PC-9 (cell line): ENCODE measurements around the gene CSF3R. TPM values are rescaled to one million over a fixed set of nuclear protein-coding genes. Genes with fewer than 3 reads are reported as not detected.
A peak's percentile ranks its signal among the peaks of the same experiment; 100 is the strongest.

Experiments used
- BruUV-seq: library from RNA; stranded (reverse); fragments of 400-500 nt; replicated peaks from 2 replicates; lab custom pipeline; 2021; lab: Mats Ljungman, UMichigan
- CTCF ChIA-PET: fragments of 300-600 bp; sonication (Branson Sonifier 250); formaldehyde crosslinking; loops from one replicate; lab custom pipeline; 2022; ENCODE audit warnings: antibody characterized with exemption; lab: Charles Lee
- POLR2A ChIA-PET: fragments of 300-600 bp; sonication (Branson Sonifier 250); formaldehyde crosslinking; loops from one replicate; lab custom pipeline; 2022; ENCODE audit warnings: antibody characterized with exemption; ENCODE audit not compliant: unreplicated experiment; lab: Charles Lee
- DNase-seq, 2 experiments: peaks; one replicate each; pipeline versions ENCODE4 v3.0.0 to v3.0.0-alpha.2; 2015 to 2022; ENCODE audit warnings: mixed read lengths in 1 of 2
- H2AFZ ChIP-seq: fragments of 200-600 bp; sonication (generic); 2 replicates; pipeline ENCODE4 v1.8.1; 2017; ENCODE audit warnings: antibody characterized with exemption
- H3F3A ChIP-seq: fragments of 200-600 bp; sonication (generic); 2 replicates; pipeline ENCODE4 v1.8.1; 2017; ENCODE audit warnings: antibody characterized with exemption, mild to moderate bottlenecking, low read depth; ENCODE audit not compliant: insufficient read depth
- H3K27ac ChIP-seq: fragments of 200-600 bp; sonication (generic); 2 replicates; pipeline ENCODE4 v1.6.1; 2016; ENCODE audit warnings: mixed run types
- H3K27me3 ChIP-seq: fragments of 200-600 bp; sonication (generic); 2 replicates; pipeline ENCODE4 v1.6.1; 2016; ENCODE audit warnings: low read depth, mixed run types; ENCODE audit not compliant: insufficient read depth
- H3K36me3 ChIP-seq: fragments of 200-600 bp; sonication (generic); 2 replicates; pipeline ENCODE4 v1.6.1; 2016; ENCODE audit warnings: low read depth, mixed run types
- H3K4me1 ChIP-seq: fragments of 200-600 bp; sonication (generic); replicated peaks from 2 replicates; pipeline ENCODE4 v1.6.1; 2016; ENCODE audit warnings: mixed run types; ENCODE audit not compliant: insufficient read depth
- H3K4me2 ChIP-seq: fragments of 200-600 bp; sonication (generic); 2 replicates; pipeline ENCODE4 v1.6.1; 2017; ENCODE audit warnings: mixed run types
- H3K4me3 ChIP-seq: fragments of 200-600 bp; sonication (generic); 2 replicates; pipeline ENCODE4 v1.6.1; 2016; ENCODE audit warnings: mixed run types
- H3K79me2 ChIP-seq: fragments of 200-600 bp; sonication (generic); 2 replicates; pipeline ENCODE4 v1.6.1; 2017; ENCODE audit warnings: low read depth, mixed run types
- H3K9me2 ChIP-seq: fragments of 200-600 bp; sonication (generic); 2 replicates; pipeline ENCODE4 v1.8.1; 2017; ENCODE audit warnings: mild to moderate bottlenecking; ENCODE audit not compliant: insufficient read depth
- H3K9me3 ChIP-seq: fragments of 200-600 bp; sonication (generic); 2 replicates; pipeline ENCODE4 v1.8.1; 2016; ENCODE audit warnings: low read depth; ENCODE audit not compliant: insufficient read depth
- H4K20me1 ChIP-seq: fragments of 200-600 bp; sonication (generic); 2 replicates; pipeline ENCODE4 v1.8.1; 2017; ENCODE audit not compliant: insufficient read depth
- EZH2 ChIP-seq: fragments of 200-600 bp; sonication (generic); IDR thresholded peaks from 2 replicates; pipeline ENCODE4 v1.8.0; 2017; ENCODE audit warnings: antibody characterized with exemption, low read depth
- intact Hi-C: fragments of 100-400 bp; cut with micrococcal nuclease; formaldehyde crosslinking; loops from one replicate; pipeline ENCODE4 v1.10.0; 2022; ENCODE audit not compliant: unreplicated experiment
- total RNA-seq: library from RNA; stranded (reverse); gene quantifications from 2 replicates; pipeline ENCODE4 v1.2.3, GENCODE V29; 2021
- TF ChIP-seq, protein P1 (sequence below): fragments of 200-600 bp; sonication (generic); conservative IDR thresholded peaks from 2 replicates; pipeline ENCODE4 v1.6.1; 2017; ENCODE audit warnings: mixed run types, antibody characterized with exemption, mild to moderate bottlenecking, moderate library complexity

Gene CSF3R
- total RNA-seq, 1 experiment from 2014 or later: not detected

DNA sequence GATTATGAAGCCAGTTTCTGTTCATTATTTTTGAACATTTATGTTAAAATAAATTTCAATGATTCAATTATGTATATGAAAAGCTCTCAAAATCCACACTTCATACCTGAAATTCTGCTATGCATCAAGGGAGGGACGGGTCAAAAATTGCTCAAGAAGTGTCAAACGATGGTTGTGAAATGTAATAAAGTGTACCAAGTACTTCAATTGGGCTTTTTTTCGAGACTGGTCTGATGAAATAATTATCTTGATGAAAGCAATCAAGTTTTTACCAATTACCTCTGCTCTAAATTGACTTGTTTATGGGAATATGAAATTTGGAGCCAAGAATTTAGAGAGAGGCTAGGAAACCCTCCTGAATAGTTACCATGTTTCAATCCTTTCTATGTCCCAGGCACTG, 40.4 kb downstream of the CSF3R start:
- peak overlapping the region; percentile 24; the same call in 1 of the 2 replicates for H3K27ac ChIP-seq
- no peaks in the 10 kb centered on the region for H3K79me2 ChIP-seq
- CTCF ChIA-PET: interaction anchor here (0.6 kb wide), 1 partner anchor 25 kb away, joined by 11 read pairs; no protein-coding TSS in a partner anchor
- BruUV-seq: no TSS peak
- peaks cover 5% of the 10 kb centered on the region; the same call in 1 of the 2 replicates for H3F3A ChIP-seq
- no peaks in the 10 kb centered on the region for H4K20me1 ChIP-seq
- no peak overlapping the region for H3K4me3 ChIP-seq
- H3K9me2 ChIP-seq: no peaks in the 10 kb centered on the region
- no peak for TF ChIP-seq EZH2
- TF ChIP-seq, protein P1, sequence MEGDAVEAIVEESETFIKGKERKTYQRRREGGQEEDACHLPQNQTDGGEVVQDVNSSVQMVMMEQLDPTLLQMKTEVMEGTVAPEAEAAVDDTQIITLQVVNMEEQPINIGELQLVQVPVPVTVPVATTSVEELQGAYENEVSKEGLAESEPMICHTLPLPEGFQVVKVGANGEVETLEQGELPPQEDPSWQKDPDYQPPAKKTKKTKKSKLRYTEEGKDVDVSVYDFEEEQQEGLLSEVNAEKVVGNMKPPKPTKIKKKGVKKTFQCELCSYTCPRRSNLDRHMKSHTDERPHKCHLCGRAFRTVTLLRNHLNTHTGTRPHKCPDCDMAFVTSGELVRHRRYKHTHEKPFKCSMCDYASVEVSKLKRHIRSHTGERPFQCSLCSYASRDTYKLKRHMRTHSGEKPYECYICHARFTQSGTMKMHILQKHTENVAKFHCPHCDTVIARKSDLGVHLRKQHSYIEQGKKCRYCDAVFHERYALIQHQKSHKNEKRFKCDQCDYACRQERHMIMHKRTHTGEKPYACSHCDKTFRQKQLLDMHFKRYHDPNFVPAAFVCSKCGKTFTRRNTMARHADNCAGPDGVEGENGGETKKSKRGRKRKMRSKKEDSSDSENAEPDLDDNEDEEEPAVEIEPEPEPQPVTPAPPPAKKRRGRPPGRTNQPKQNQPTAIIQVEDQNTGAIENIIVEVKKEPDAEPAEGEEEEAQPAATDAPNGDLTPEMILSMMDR: no peak
- no peaks in the 10 kb centered on the region for H3K36me3 ChIP-seq
- H2AFZ ChIP-seq: no peak overlapping the region
- peaks cover 6% of the 10 kb centered on the region for H3K4me1 ChIP-seq
- intact Hi-C loops: no loop called here
- H3K4me2 ChIP-seq: 0 out of 2 replicates have a peak overlapping the region, but pooled peaks have one; percentile 8
- H3K27me3 ChIP-seq: no peaks in the 10 kb centered on the region
- no peak for DNase-seq
- POLR2A ChIA-PET: interaction anchor here (0.6 kb wide), 1 partner anchor 132 kb away, joined by 5 read pairs; no protein-coding TSS in a partner anchor
- no peaks in the 10 kb centered on the region for H3K9me3 ChIP-seq

DNA sequence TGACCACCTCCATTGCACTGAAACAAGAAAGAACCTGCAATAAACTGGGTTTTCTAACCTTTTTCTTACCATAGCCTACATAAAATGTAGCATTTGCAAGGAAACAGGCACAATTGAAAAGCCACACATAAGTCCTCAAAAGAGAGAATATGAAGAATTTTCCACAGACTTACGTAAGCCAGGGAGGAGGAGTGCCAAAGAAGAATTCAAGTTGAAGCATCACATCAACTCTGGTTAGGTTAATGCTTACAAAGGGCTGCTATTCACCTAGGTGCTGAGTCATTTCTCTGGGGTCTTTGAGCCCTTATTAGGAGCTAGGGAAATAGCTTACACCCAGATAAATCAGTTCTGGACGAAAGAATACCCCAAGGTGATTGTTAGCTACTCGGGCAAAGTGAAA, 42.1 kb downstream of the CSF3R start:
- Histone ChIP-seq H3K4me2 (no peak overlapping the region), H3K9me3 (no peaks in the 10 kb centered on the region), H2AFZ (no peak overlapping the region), H3K4me1 (peaks cover 22% of the 10 kb centered on the region), H3K27me3 (no peaks in the 10 kb centered on the region), H3K79me2 (no peaks in the 10 kb centered on the region), H3K36me3 (no peaks in the 10 kb centered on the region), H3K4me3 (no peak overlapping the region), H4K20me1 (no peaks in the 10 kb centered on the region), H3F3A (peaks cover 18% of the 10 kb centered on the region), H3K27ac (no peak overlapping the region), H3K9me2 (no peaks in the 10 kb centered on the region)
- no TSS peak for BruUV-seq
- intact Hi-C loops: no loop called here
- TF ChIP-seq EZH2: no peak
- TF ChIP-seq, protein P1: no peak
- DNase-seq: no peak
- ChIA-PET POLR2A (no interaction called here), CTCF (no interaction called here)

DNA sequence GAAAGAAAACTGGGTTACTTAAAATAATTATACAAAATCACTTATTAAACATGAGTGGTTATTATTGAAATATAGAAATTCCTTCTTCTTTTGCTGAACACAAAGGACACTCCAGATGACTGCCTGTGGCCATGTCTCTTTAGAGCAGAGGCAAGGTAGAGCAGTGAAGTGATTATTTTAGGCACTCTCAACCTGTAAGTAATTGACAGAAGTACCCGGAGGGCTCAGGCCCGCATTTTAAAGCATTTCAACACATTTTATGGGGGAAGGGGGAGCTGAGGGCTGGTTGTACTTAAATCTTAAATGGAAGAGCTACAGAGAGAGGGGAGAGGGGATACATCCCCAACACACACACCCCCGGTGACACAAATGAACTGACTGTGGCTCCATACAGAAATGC, 42.7 kb downstream of the CSF3R start:
- CTCF ChIA-PET: no interaction called here
- H3K79me2 ChIP-seq: no peaks in the 10 kb centered on the region
- no peaks in the 10 kb centered on the region for H3K9me3 ChIP-seq
- H2AFZ ChIP-seq: no peak overlapping the region
- no TSS peak for BruUV-seq
- no peak for DNase-seq
- TF ChIP-seq, protein P1: no peak
- no peak for TF ChIP-seq EZH2
- H3K27ac ChIP-seq: no peak overlapping the region
- no peaks in the 10 kb centered on the region for H3K27me3 ChIP-seq
- H3K36me3 ChIP-seq: no peaks in the 10 kb centered on the region
- H3K9me2 ChIP-seq: no peaks in the 10 kb centered on the region
- peaks cover 21% of the 10 kb centered on the region for H3F3A ChIP-seq
- no peak overlapping the region for H3K4me2 ChIP-seq
- intact Hi-C loops: no loop called here
- no peak overlapping the region for H3K4me3 ChIP-seq
- POLR2A ChIA-PET: no interaction called here
- no peaks in the 10 kb centered on the region for H4K20me1 ChIP-seq
- peaks cover 28% of the 10 kb centered on the region for H3K4me1 ChIP-seq
